GM18498 (cell line): Measurements from ENCODE around the gene MYL9.

Experiments used
- ATAC-seq: cut with Tn5 transposase; IDR thresholded peaks from one replicate; pipeline ENCODE4 v1.9.1; 2021; ENCODE audit warnings: mild to moderate bottlenecking, moderate library complexity; ENCODE audit not compliant: unreplicated experiment

Gene MYL9

GRCh38 chr20:36525620-36526365 is 15.5 kb upstream of the MYL9 start:
- no peak for ATAC-seq

- ATAC-seq = no peak
Observed at GRCh38 chr20:36526521-36527011, 14.8 kb upstream of the MYL9 start.

- ATAC-seq = no peak
Observed at GRCh38 chr20:36527331-36528125, 13.8 kb upstream of the MYL9 start.

- ATAC-seq = no peak
Observed at GRCh38 chr20:36528176-36528874, 13.0 kb upstream of the MYL9 start.

- no peak for ATAC-seq
Observed at GRCh38 chr20:36528875-36529417, 12.4 kb upstream of the MYL9 start.

- ATAC-seq = no peak
Observed at GRCh38 chr20:36532388-36532787, 8.9 kb upstream of the MYL9 start.

- no peak for ATAC-seq
Observed at GRCh38 chr20:36532822-36533221, 8.5 kb upstream of the MYL9 start.

GRCh38 chr20:36538026-36538722 is 3.1 kb upstream of the MYL9 start:
- ATAC-seq = no peak

GRCh38 chr20:36540551-36541211 is 638 bp upstream of the MYL9 start:
- no peak for ATAC-seq

GRCh38 chr20:36541768-36542488 is 609 bp downstream of the MYL9 start:
- ATAC-seq = no peak

- ATAC-seq = no peak
Observed at GRCh38 chr20:36542516-36543183, 1.3 kb downstream of the MYL9 start.

- ATAC-seq = no peak
Observed at GRCh38 chr20:36543184-36544133, 2.1 kb downstream of the MYL9 start.

GRCh38 chr20:36544134-36545018 is 3.1 kb downstream of the MYL9 start:
- no peak for ATAC-seq

- ATAC-seq = no peak
Observed at GRCh38 chr20:36546111-36546736, 4.9 kb downstream of the MYL9 start.

- no peak for ATAC-seq
Observed at GRCh38 chr20:36547186-36548005, 6.1 kb downstream of the MYL9 start.

- ATAC-seq = no peak
Observed at GRCh38 chr20:36548006-36548315, 6.6 kb downstream of the MYL9 start.
